Adipocyte (in vitro differentiated cells): ENCODE results near the gene HACD2.
A peak's percentile ranks its signal among the peaks of the same experiment; 100 is the strongest.

ENCODE experiments used
- DNase-seq: peaks from one replicate; pipeline ENCODE4 v3.0.0-alpha.2; 2015; ENCODE audit warnings: low read depth
- H3K27me3 ChIP-seq: replicated peaks from 2 replicates; pipeline ENCODE4 v1.7.0; 2013; ENCODE audit warnings: mild to moderate bottlenecking, low read length, moderate library complexity; ENCODE audit not compliant: control insufficient read depth, insufficient read depth
- H3K36me3 ChIP-seq: 2 replicates; pipeline ENCODE4 v1.7.0; 2013; ENCODE audit warnings: low read length, mild to moderate bottlenecking, moderate library complexity; ENCODE audit not compliant: control insufficient read depth, insufficient read depth, severe bottlenecking
- H3K4me1 ChIP-seq: 2 replicates; pipeline ENCODE4 v1.7.0; 2013; ENCODE audit warnings: mild to moderate bottlenecking, low read length, moderate library complexity; ENCODE audit not compliant: control insufficient read depth, insufficient read depth
- H3K4me3 ChIP-seq: 2 replicates; pipeline ENCODE4 v1.7.0; 2013; ENCODE audit warnings: mild to moderate bottlenecking, low read length, moderate library complexity
- H3K9ac ChIP-seq: 2 replicates; pipeline ENCODE4 v1.7.0; 2013; ENCODE audit warnings: mild to moderate bottlenecking, low read length, moderate library complexity
- H3K9me3 ChIP-seq: 2 replicates; pipeline ENCODE4 v1.7.0; 2013; ENCODE audit warnings: mild to moderate bottlenecking, low read length, moderate library complexity; ENCODE audit not compliant: control insufficient read depth

HACD2 gene

DNA sequence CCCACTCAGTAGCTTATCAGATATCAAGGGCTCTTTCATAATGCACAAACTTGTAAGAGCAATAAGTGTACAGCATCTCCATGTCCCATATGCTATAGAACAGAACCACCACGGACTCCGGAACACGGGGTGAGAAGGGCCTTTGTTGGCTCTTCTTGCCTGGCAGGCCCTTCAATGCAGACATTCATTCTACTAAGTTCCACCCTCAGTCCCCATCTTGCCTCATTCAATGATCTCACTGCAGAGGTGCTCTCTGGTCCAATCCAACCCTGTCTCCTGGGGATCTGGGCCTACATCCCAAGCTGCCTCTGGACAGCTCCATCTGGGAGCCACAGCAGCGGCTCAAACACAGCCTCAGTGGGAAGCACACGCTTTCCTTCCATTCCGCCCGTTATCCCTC lies 16.8 kb downstream of the HACD2 start:
- no peak for DNase-seq
- no peaks in the 10 kb centered on the region for H3K4me1 ChIP-seq

DNA sequence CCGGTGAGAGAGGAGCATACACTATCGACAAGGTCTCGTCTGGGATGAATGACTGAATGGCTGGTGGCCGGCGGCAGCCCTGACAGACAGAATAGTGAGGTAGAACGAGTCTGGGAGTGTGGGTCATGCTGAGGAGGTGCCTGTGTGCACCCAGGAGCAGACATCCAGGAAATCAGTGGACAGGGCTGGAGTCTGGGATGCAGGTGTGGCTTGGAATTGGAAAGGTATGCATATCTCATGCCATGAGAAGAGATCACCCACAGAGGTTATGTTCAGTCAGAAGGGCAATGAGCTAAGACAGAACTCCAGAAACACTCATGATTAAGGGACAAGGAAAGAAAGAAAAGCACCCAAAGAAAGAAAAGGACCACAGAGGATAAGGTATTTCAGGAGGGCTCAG lies 20.8 kb downstream of the HACD2 start:
- H3K36me3 ChIP-seq = peaks cover 75% of the 10 kb centered on the region
- H3K9me3 ChIP-seq = no peaks in the 10 kb centered on the region
- H3K27me3 ChIP-seq = no peaks in the 10 kb centered on the region
- no peak for DNase-seq
- H3K4me3 ChIP-seq = no peak overlapping the region
- H3K9ac ChIP-seq = no peak overlapping the region
- H3K4me1 ChIP-seq = no peaks in the 10 kb centered on the region

More for the DNA sequence above, 16.8 kb downstream of the HACD2 start:
- Histone ChIP-seq H3K36me3 (peaks cover 75% of the 10 kb centered on the region), H3K9me3 (no peaks in the 10 kb centered on the region), H3K9ac (no peak overlapping the region), H3K27me3 (no peaks in the 10 kb centered on the region), H3K4me3 (no peak overlapping the region)

GRCh38 chr3:123562547-123562946 lies 22.3 kb downstream of the HACD2 start:
- H3K4me1 ChIP-seq = no peaks in the 10 kb centered on the region
- DNase-seq = no peak
- no peak overlapping the region for H3K9ac ChIP-seq
- H3K36me3 ChIP-seq = peaks cover 64% of the 10 kb centered on the region
- no peak overlapping the region for H3K4me3 ChIP-seq
- no peaks in the 10 kb centered on the region for H3K27me3 ChIP-seq
- no peaks in the 10 kb centered on the region for H3K9me3 ChIP-seq

GRCh38 chr3:123561188-123561587 lies 23.7 kb downstream of the HACD2 start:
- Histone ChIP-seq H3K9me3 (no peaks in the 10 kb centered on the region), H3K4me3 (no peak overlapping the region), H3K27me3 (no peaks in the 10 kb centered on the region), H3K36me3 (peaks cover 61% of the 10 kb centered on the region), H3K4me1 (no peaks in the 10 kb centered on the region), H3K9ac (no peak overlapping the region)
- DNase-seq = no peak

- no peaks in the 10 kb centered on the region for H3K27me3 ChIP-seq
- no peaks in the 10 kb centered on the region for H3K9me3 ChIP-seq
- peaks cover 54% of the 10 kb centered on the region for H3K36me3 ChIP-seq
- H3K4me1 ChIP-seq = no peaks in the 10 kb centered on the region
- peak; percentile 84 for DNase-seq
- H3K9ac ChIP-seq = no peak overlapping the region
- H3K4me3 ChIP-seq = no peak overlapping the region
Observed at GRCh38 chr3:123559040-123559861, 25.6 kb downstream of the HACD2 start.

DNA sequence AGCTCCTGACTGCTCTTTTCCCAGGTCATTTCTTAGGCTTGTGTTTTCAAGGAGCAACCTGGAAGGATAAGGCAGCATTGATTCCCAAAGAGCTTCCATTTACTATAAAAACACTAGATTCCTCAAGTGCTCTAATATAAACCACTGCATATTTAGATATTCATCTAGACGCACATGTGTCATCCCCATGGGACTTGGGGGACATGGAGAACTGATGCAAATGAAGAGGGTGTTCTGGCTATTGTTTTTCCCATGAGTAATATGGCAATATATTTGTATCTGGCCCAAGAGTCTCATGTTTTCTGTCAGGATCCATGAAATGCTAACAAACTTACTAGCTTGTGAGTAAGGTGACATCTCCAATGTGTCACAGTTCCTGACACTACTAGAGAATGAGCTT lies 31.3 kb downstream of the HACD2 start:
- H3K36me3 ChIP-seq = peaks cover 55% of the 10 kb centered on the region
- H3K4me1 ChIP-seq = no peaks in the 10 kb centered on the region
- no peaks in the 10 kb centered on the region for H3K27me3 ChIP-seq
- H3K9me3 ChIP-seq = peaks cover 10% of the 10 kb centered on the region
- H3K9ac ChIP-seq = no peak overlapping the region
- H3K4me3 ChIP-seq = no peak overlapping the region
- DNase-seq = no peak

GRCh38 chr3:123552768-123553167 lies 32.1 kb downstream of the HACD2 start:
- H3K4me1 ChIP-seq = peaks cover 6% of the 10 kb centered on the region
- H3K36me3 ChIP-seq = peaks cover 55% of the 10 kb centered on the region
- peaks cover 10% of the 10 kb centered on the region for H3K9me3 ChIP-seq
- H3K4me3 ChIP-seq = no peak overlapping the region
- H3K9ac ChIP-seq = no peak overlapping the region
- no peak for DNase-seq
- no peaks in the 10 kb centered on the region for H3K27me3 ChIP-seq

GRCh38 chr3:123552095-123552714 lies 32.6 kb downstream of the HACD2 start:
- peak; percentile 15 for DNase-seq
- Histone ChIP-seq H3K9me3 (peaks cover 10% of the 10 kb centered on the region), H3K27me3 (no peaks in the 10 kb centered on the region)

GRCh38 chr3:123547881-123548519 lies 36.9 kb downstream of the HACD2 start:
- no peak overlapping the region for H3K4me3 ChIP-seq
- H3K27me3 ChIP-seq = no peaks in the 10 kb centered on the region
- peaks cover 44% of the 10 kb centered on the region for H3K36me3 ChIP-seq

More at GRCh38 chr3:123552095-123552714, 32.6 kb downstream of the HACD2 start:
- Histone ChIP-seq H3K4me3 (no peak overlapping the region), H3K36me3 (peaks cover 57% of the 10 kb centered on the region), H3K4me1 (peaks cover 8% of the 10 kb centered on the region), H3K9ac (no peak overlapping the region)

GRCh38 chr3:123546133-123546755 lies 38.6 kb downstream of the HACD2 start:
- DNase-seq = peak; percentile 42
- Histone ChIP-seq H3K27me3 (no peaks in the 10 kb centered on the region), H3K36me3 (peaks cover 54% of the 10 kb centered on the region), H3K9ac (no peak overlapping the region), H3K4me1 (peaks cover 15% of the 10 kb centered on the region), H3K9me3 (no peaks in the 10 kb centered on the region), H3K4me3 (no peak overlapping the region)

More at GRCh38 chr3:123547881-123548519, 36.9 kb downstream of the HACD2 start:
- Histone ChIP-seq H3K9me3 (peaks cover 6% of the 10 kb centered on the region), H3K4me1 (peaks cover 15% of the 10 kb centered on the region), H3K9ac (no peak overlapping the region)
- DNase-seq = no peak

GRCh38 chr3:123543950-123544349 lies 40.9 kb downstream of the HACD2 start:
- peaks cover 15% of the 10 kb centered on the region for H3K4me1 ChIP-seq
- no peak overlapping the region for H3K4me3 ChIP-seq
- no peak overlapping the region for H3K9ac ChIP-seq
- H3K27me3 ChIP-seq = no peaks in the 10 kb centered on the region
- H3K36me3 ChIP-seq = peaks cover 32% of the 10 kb centered on the region
- H3K9me3 ChIP-seq = no peaks in the 10 kb centered on the region
- DNase-seq = no peak
